A549 (cell line): Measurements from ENCODE around the gene DNMT1. TPM values are rescaled to one million over a fixed set of nuclear protein-coding genes. Genes with fewer than 3 reads are reported as not detected.

Experiments used
- ATAC-seq, 2 experiments: fragments of 200-7000 bp in 1 of 2; fragments of >200 bp in 1 of 2; cut with Nextera tagmentation in 1 of 2; cut with Tn5 transposase in 1 of 2; 3 replicates each; pipeline versions ENCODE4 v1.8.0 to v1.9.1; 2018 to 2020; ENCODE audit warnings: mild to moderate bottlenecking in 1 of 2, moderate library complexity in 1 of 2
- CTCF ChIA-PET: fragments of 300-600 bp; sonication (Branson Sonifier 250); formaldehyde crosslinking; extraction: SDS; loops from one replicate; lab custom pipeline; 2021; ENCODE audit warnings: antibody characterized with exemption, inconsistent platforms; lab: Yijun Ruan, JAX
- POLR2A ChIA-PET: fragments of 350-600 bp; formaldehyde crosslinking; extraction: SDS; loops from one replicate; lab custom pipeline; 2021; ENCODE audit warnings: antibody characterized with exemption, inconsistent platforms; lab: Yijun Ruan, JAX
- DNase-seq, 2 experiments: peaks; one replicate each; pipeline versions ENCODE4 v3.0.0 to v3.0.0-alpha.2; 2011 to 2016; ENCODE audit warnings: low read depth in 1 of 2, low spot score in 1 of 2
- FAIRE-seq: peaks from 2 replicates; lab custom pipeline; 2011; peaks lifted over from hg19 to GRCh38; lab: Jason Lieb, UNC
- H3K27ac ChIP-seq, 2 experiments: fragments of >200 bp; sonication (Bioruptor Twin); formaldehyde crosslinking; 3 replicates each; pipeline ENCODE4 v1.5.1; 2016 to 2017
- H3K4me1 ChIP-seq: fragments of >200 bp; sonication (Bioruptor Twin); formaldehyde crosslinking; 3 replicates; pipeline ENCODE4 v1.6.1; 2016
- H3K4me2 ChIP-seq: fragments of >200 bp; sonication (Bioruptor Twin); formaldehyde crosslinking; 3 replicates; pipeline ENCODE4 v1.6.1; 2016
- H3K4me3 ChIP-seq: fragments of >200 bp; sonication (Bioruptor Twin); formaldehyde crosslinking; 3 replicates; pipeline ENCODE4 v1.5.1; 2016
- H3K9me3 ChIP-seq: fragments of >200 bp; sonication (Bioruptor Twin); formaldehyde crosslinking; 3 replicates; pipeline ENCODE4 v1.6.1; 2016
- CEBPB ChIP-seq, 2 experiments: fragments of >200 bp in 1 of 2; sonication (Bioruptor Twin) in 1 of 2; formaldehyde crosslinking in 1 of 2; IDR thresholded peaks; 2 replicates each; pipeline ENCODE4 v1.6.1; 2012 to 2016
- CHD2 ChIP-seq: fragments of 150-350 bp; IDR thresholded peaks from 2 replicates; pipeline ENCODE4 v1.6.1; 2014; ENCODE audit warnings: low read length; ENCODE audit not compliant: partially characterized antibody
- E2F6 ChIP-seq: IDR thresholded peaks from 2 replicates; pipeline ENCODE4 v1.6.1; 2012; ENCODE audit warnings: low read depth, borderline replicate concordance
- EHMT2 ChIP-seq: fragments of 200-600 bp; sonication (generic); IDR thresholded peaks from 2 replicates; pipeline ENCODE4 v1.6.1; 2016; ENCODE audit warnings: antibody characterized with exemption, low read depth, mild to moderate bottlenecking, moderate library complexity
- FOSL2 ChIP-seq, 2 experiments: fragments of 450-650 bp in 1 of 2; fragments of >200 bp in 1 of 2; sonication (Bioruptor Twin) in 1 of 2; formaldehyde crosslinking; IDR thresholded peaks; 2 replicates each; pipeline versions ENCODE4 v1.5.0 to v1.6.1; 2016 to 2020; ENCODE audit warnings: mild to moderate bottlenecking in 1 of 2, moderate library complexity in 1 of 2
- GATA3 ChIP-seq: IDR thresholded peaks from 2 replicates; pipeline ENCODE4 v1.6.1; 2012; ENCODE audit warnings: borderline replicate concordance
- HDAC2 ChIP-seq: fragments of 200-600 bp; sonication (generic); IDR thresholded peaks from 2 replicates; pipeline ENCODE4 v1.6.1; 2016
- HES2 ChIP-seq: fragments of >200 bp; sonication (Bioruptor Twin); formaldehyde crosslinking; IDR thresholded peaks from 2 replicates; pipeline ENCODE4 v1.6.1; 2016
- HOXA7 ChIP-seq: fragments of 250-450 bp; sonication (Bioruptor Pico); IDR thresholded peaks from 2 replicates; pipeline ENCODE4 v1.5.0; 2020; ENCODE audit warnings: mild to moderate bottlenecking, moderate library complexity
- JUN ChIP-seq, 2 experiments: fragments of >200 bp; sonication (Bioruptor Twin); formaldehyde crosslinking; IDR thresholded peaks; 2 replicates in 1 of 2; 3 replicates in 1 of 2; pipeline ENCODE4 v1.6.1; 2016 to 2017
- JUNB ChIP-seq: fragments of >200 bp; sonication (Bioruptor Twin); formaldehyde crosslinking; IDR thresholded peaks from 2 replicates; pipeline ENCODE4 v1.6.1; 2016
- KDM1A ChIP-seq: fragments of 200-600 bp; sonication (generic); IDR thresholded peaks from 2 replicates; pipeline ENCODE4 v1.6.1; 2016; ENCODE audit warnings: low read depth, mild to moderate bottlenecking
- NFE2L2 ChIP-seq: fragments of 150-350 bp; conservative IDR thresholded peaks from 2 replicates; pipeline ENCODE4 v1.6.1; 2014; ENCODE audit warnings: low read length
- NR3C1 ChIP-seq: fragments of >200 bp; sonication (Bioruptor Twin); formaldehyde crosslinking; IDR thresholded peaks from 3 replicates; pipeline ENCODE4 v1.6.1; 2017
- PHF8 ChIP-seq: fragments of 200-600 bp; sonication (generic); IDR thresholded peaks from 2 replicates; pipeline ENCODE4 v1.6.1; 2016; ENCODE audit warnings: low read depth, mild to moderate bottlenecking, antibody characterized with exemption, moderate library complexity, borderline replicate concordance
- POLR2AphosphoS2 ChIP-seq: conservative IDR thresholded peaks from 2 replicates; pipeline ENCODE4 v1.6.1; 2012; ENCODE audit warnings: low read length, improper control_type of control experiment, inconsistent platforms
- RARB ChIP-seq: fragments of 250-450 bp; sonication (Bioruptor Pico); IDR thresholded peaks from 2 replicates; pipeline ENCODE4 v1.8.0; 2021; ENCODE audit warnings: mild to moderate bottlenecking, moderate library complexity
- SMC3 ChIP-seq: fragments of >200 bp; sonication (Bioruptor Twin); formaldehyde crosslinking; IDR thresholded peaks from 3 replicates; pipeline ENCODE4 v1.6.1; 2018; ENCODE audit warnings: inconsistent platforms
- TFCP2L1 ChIP-seq: fragments of 250-450 bp; sonication (Bioruptor Pico); IDR thresholded peaks from 2 replicates; pipeline ENCODE4 v1.5.0; 2021; ENCODE audit warnings: mild to moderate bottlenecking
- ZSCAN20 ChIP-seq: fragments of 250-450 bp; sonication (Bioruptor Pico); IDR thresholded peaks from 2 replicates; pipeline ENCODE4 v1.8.0; 2022; ENCODE audit warnings: mild to moderate bottlenecking, moderate library complexity
- WGBS: methylation state at CpG from one replicate; pipeline ENCODE4 v1.1.6; 2017; ENCODE audit errors: missing lambda C conversion rate; 5-methylcytosine and 5-hydroxymethylcytosine counted together
- polyA plus RNA-seq, 4 experiments: library from polyadenylated mRNA; depleted of rRNA in 3 of 4; stranded (reverse); fragments of >200 nt; fragmentation: RNase III in 1 of 4; extraction: RNeasy Plus Mini Kit Qiagen cat#74134 plus additional on column Dnase treatment in 1 of 4; gene quantifications; 2 replicates in 3 of 4; 3 replicates in 1 of 4; pipeline ENCODE4 v1.2.3, GENCODE V29; 2011 to 2017
- TF ChIP-seq, protein P1 (sequence below): fragments of 150-350 bp; IDR thresholded peaks from 2 replicates; pipeline ENCODE4 v1.6.1; 2014; ENCODE audit warnings: low read depth, mild to moderate bottlenecking, low read length
- TF ChIP-seq, protein P2 (sequence below): fragments of 250-450 bp; sonication (Bioruptor Pico); IDR thresholded peaks from 2 replicates; pipeline ENCODE4 v1.5.0; 2020; ENCODE audit warnings: low read depth, mild to moderate bottlenecking, moderate library complexity
- TF ChIP-seq, protein P3 (sequence below): fragments of >200 bp; sonication (Bioruptor Twin); formaldehyde crosslinking; IDR thresholded peaks from 3 replicates; pipeline ENCODE4 v1.5.1; 2016

DNMT1 gene
- polyA plus RNA-seq, 2 of the 4 experiments (the other 2 are of a cell fraction), result 85.2 to 86.2 TPM

DNA sequence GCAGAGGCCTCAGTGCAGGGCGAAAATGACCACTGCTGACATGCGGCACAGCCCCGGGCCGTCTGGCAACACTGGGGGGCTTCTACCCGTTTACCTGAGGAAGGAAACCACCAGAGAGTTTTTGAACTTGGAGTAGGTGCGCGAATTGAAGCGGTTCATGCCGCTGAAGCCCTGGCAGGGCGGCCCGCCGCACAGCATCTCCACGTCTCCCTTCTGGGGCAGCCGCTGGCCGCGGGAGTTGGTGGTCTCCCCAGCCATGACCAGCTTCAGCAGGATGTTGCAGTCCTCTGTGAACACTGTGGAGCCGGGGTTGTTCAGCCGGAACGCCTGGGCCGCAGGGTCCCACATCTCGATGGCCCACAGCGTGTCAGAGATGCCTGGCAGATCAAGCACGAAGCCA, 54.8 kb downstream of the DNMT1 start:
- DNase-seq, result no peak
- H3K4me2 ChIP-seq, result no peak overlapping the region
- POLR2A ChIA-PET, result no interaction called here
- TF ChIP-seq ZSCAN20 (CRISPR knock-in tag), result no peak
- no peak for TF ChIP-seq KDM1A
- no peak for TF ChIP-seq RARB (CRISPR knock-in tag)
- TF ChIP-seq CHD2, result no peak
- no peak for TF ChIP-seq HDAC2
- no peak for TF ChIP-seq FOSL2 (IDR thresholded peaks at IDR 0.05)
- no peak for TF ChIP-seq FOSL2 (CRISPR knock-in tag; IDR thresholded peaks at IDR 0.05)
- TF ChIP-seq, protein P1, sequence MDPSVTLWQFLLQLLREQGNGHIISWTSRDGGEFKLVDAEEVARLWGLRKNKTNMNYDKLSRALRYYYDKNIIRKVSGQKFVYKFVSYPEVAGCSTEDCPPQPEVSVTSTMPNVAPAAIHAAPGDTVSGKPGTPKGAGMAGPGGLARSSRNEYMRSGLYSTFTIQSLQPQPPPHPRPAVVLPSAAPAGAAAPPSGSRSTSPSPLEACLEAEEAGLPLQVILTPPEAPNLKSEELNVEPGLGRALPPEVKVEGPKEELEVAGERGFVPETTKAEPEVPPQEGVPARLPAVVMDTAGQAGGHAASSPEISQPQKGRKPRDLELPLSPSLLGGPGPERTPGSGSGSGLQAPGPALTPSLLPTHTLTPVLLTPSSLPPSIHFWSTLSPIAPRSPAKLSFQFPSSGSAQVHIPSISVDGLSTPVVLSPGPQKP, result no peak
- no peak for TF ChIP-seq HOXA7 (CRISPR knock-in tag)
- TF ChIP-seq NFE2L2, result no peak
- TF ChIP-seq, all 56 proteins: peak for 0
- FAIRE-seq (no peak), ATAC-seq (no peak)
- no peak overlapping the region for H3K27ac ChIP-seq
- no peak overlapping the region for H3K4me3 ChIP-seq
- H3K9me3 ChIP-seq, result no peaks in the 10 kb centered on the region
- CTCF ChIA-PET, result interaction anchor here (2.5 kb wide), 1 partner anchor 11 kb away, joined by 7 read pairs; no protein-coding TSS in a partner anchor
- 97% methylated on average over 16 of the region's 23 CpGs for WGBS
- no peaks in the 10 kb centered on the region for H3K4me1 ChIP-seq

GRCh38 chr19:10138879-10139795, 55.6 kb downstream of the DNMT1 start:
- FAIRE-seq (no peak), ATAC-seq (no peak; a peak in 1 of 6 replicates), DNase-seq (no peak)
- ChIA-PET POLR2A (no interaction called here), CTCF (interaction anchor here (0.7 to 2.5 kb wide), 2 partner anchors 10 to 252 kb away, joined by 3 to 7 read pairs; no protein-coding TSS in a partner anchor)
- WGBS, result 89% methylated on average over 12 of the region's 27 CpGs
- H3K4me2 ChIP-seq, result no peak overlapping the region
- H3K4me1 ChIP-seq, result no peaks in the 10 kb centered on the region
- no peak overlapping the region for H3K27ac ChIP-seq
- no peaks in the 10 kb centered on the region for H3K9me3 ChIP-seq
- H3K4me3 ChIP-seq, result no peak overlapping the region
- TF ChIP-seq SMC3 (no peak), EHMT2 (no peak), NFE2L2 (no peak), NR3C1 (no peak), HES2 (no peak), PHF8 (no peak), E2F6 (no peak), JUNB (no peak), TFCP2L1 (CRISPR knock-in tag) (no peak), CEBPB (IDR thresholded peaks at IDR 0.05) (no peak), CHD2 (no peak), GATA3 (no peak), ZSCAN20 (CRISPR knock-in tag) (no peak), JUN (IDR thresholded peaks at IDR 0.05) (no peak), POLR2AphosphoS2 (no peak)
- TF ChIP-seq, protein P2, sequence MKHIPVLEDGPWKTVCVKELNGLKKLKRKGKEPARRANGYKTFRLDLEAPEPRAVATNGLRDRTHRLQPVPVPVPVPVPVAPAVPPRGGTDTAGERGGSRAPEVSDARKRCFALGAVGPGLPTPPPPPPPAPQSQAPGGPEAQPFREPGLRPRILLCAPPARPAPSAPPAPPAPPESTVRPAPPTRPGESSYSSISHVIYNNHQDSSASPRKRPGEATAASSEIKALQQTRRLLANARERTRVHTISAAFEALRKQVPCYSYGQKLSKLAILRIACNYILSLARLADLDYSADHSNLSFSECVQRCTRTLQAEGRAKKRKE, result no peak
- TF ChIP-seq, protein P3, sequence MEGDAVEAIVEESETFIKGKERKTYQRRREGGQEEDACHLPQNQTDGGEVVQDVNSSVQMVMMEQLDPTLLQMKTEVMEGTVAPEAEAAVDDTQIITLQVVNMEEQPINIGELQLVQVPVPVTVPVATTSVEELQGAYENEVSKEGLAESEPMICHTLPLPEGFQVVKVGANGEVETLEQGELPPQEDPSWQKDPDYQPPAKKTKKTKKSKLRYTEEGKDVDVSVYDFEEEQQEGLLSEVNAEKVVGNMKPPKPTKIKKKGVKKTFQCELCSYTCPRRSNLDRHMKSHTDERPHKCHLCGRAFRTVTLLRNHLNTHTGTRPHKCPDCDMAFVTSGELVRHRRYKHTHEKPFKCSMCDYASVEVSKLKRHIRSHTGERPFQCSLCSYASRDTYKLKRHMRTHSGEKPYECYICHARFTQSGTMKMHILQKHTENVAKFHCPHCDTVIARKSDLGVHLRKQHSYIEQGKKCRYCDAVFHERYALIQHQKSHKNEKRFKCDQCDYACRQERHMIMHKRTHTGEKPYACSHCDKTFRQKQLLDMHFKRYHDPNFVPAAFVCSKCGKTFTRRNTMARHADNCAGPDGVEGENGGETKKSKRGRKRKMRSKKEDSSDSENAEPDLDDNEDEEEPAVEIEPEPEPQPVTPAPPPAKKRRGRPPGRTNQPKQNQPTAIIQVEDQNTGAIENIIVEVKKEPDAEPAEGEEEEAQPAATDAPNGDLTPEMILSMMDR, result no peak
- TF ChIP-seq, all 56 proteins: peak for 0
